WTC11 (cell line): ENCODE measurements around the gene NUP35. TPM values are rescaled to one million over a fixed set of nuclear protein-coding genes. Genes with fewer than 3 reads are reported as not detected.
A peak's percentile ranks its signal among the peaks of the same experiment; 100 is the strongest.

Source experiments
- ATAC-seq: fragments of 200-7000 bp; cut with Tn5 transposase; 2 replicates; pipeline ENCODE4 v1.10.0; 2021; ENCODE audit warnings: mild to moderate bottlenecking, moderate library complexity
- CTCF ChIA-PET: fragments of 300-600 bp; sonication (Branson Sonifier 250); formaldehyde crosslinking; loops from one replicate; lab custom pipeline; 2021; ENCODE audit warnings: antibody characterized with exemption; lab: Charles Lee
- POLR2A ChIA-PET: fragments of 350-600 bp; sonication (Branson Sonifier 250); formaldehyde crosslinking; loops from one replicate; lab custom pipeline; 2021; ENCODE audit warnings: antibody characterized with exemption; lab: Charles Lee
- DNase-seq: peaks from one replicate; pipeline ENCODE4 v3.0.0; 2021; ENCODE audit warnings: low spot score
- H3K27ac Mint-ChIP-seq: 2 replicates; pipeline ENCODE4 v1.8.0; 2021; ENCODE audit warnings: mixed read lengths
- H3K27me3 Mint-ChIP-seq: 2 replicates; pipeline ENCODE4 v1.8.0; 2021; ENCODE audit warnings: low read depth, mild to moderate bottlenecking, moderate library complexity, mixed read lengths
- H3K36me3 Mint-ChIP-seq: 2 replicates; pipeline ENCODE4 v1.8.0; 2021; ENCODE audit warnings: mixed read lengths
- H3K4me1 Mint-ChIP-seq: 2 replicates; pipeline ENCODE4 v1.8.0; 2022; ENCODE audit warnings: mixed read lengths
- H3K4me3 Mint-ChIP-seq: 2 replicates; pipeline ENCODE4 v1.8.0; 2021; ENCODE audit warnings: mild to moderate bottlenecking, moderate library complexity, mixed read lengths
- H3K9me3 Mint-ChIP-seq: 2 replicates; pipeline ENCODE4 v1.8.0; 2021; ENCODE audit warnings: mixed read lengths
- E2F1 ChIP-seq: sonication (generic); formaldehyde crosslinking; IDR thresholded peaks from 2 replicates; pipeline ENCODE4 v1.8.0; 2022; ENCODE audit warnings: mild to moderate bottlenecking, missing genetic modification reagents
- EMX1 ChIP-seq: fragments of 250-450 bp; sonication (Bioruptor Pico); IDR thresholded peaks from 2 replicates; pipeline ENCODE4 v1.8.0; 2021; ENCODE audit warnings: mild to moderate bottlenecking
- FOXJ3 ChIP-seq: sonication (generic); formaldehyde crosslinking; IDR thresholded peaks from 2 replicates; pipeline ENCODE4 v1.9.0; 2021; ENCODE audit warnings: missing genetic modification reagents, mild to moderate bottlenecking, borderline replicate concordance
- FOXP1 ChIP-seq: sonication (generic); formaldehyde crosslinking; IDR thresholded peaks from 2 replicates; pipeline ENCODE4 v1.8.0; 2022; ENCODE audit warnings: missing genetic modification reagents, mild to moderate bottlenecking, moderate library complexity, borderline replicate concordance
- GRHL2 ChIP-seq: fragments of 250-450 bp; sonication (Bioruptor Pico); IDR thresholded peaks from 2 replicates; pipeline ENCODE4 v1.8.0; 2022; ENCODE audit warnings: mild to moderate bottlenecking, moderate library complexity; ENCODE audit not compliant: insufficient replicate concordance, severe bottlenecking
- JAZF1 ChIP-seq: fragments of 250-450 bp; sonication (Bioruptor Pico); IDR thresholded peaks from 2 replicates; pipeline ENCODE4 v1.9.0; 2021; ENCODE audit warnings: moderate library complexity, mild to moderate bottlenecking, inconsistent platforms
- NR3C1 ChIP-seq: sonication (generic); formaldehyde crosslinking; conservative IDR thresholded peaks from 2 replicates; pipeline ENCODE4 v1.8.1; 2023; ENCODE audit warnings: low read depth, mild to moderate bottlenecking, missing genetic modification reagents
- PREB ChIP-seq: sonication (generic); formaldehyde crosslinking; IDR thresholded peaks from 2 replicates; pipeline ENCODE4 v1.8.1; 2022; ENCODE audit warnings: mild to moderate bottlenecking, missing genetic modification reagents, moderate library complexity, borderline replicate concordance
- TCF7 ChIP-seq: sonication (generic); formaldehyde crosslinking; IDR thresholded peaks from 2 replicates; pipeline ENCODE4 v1.8.0; 2022; ENCODE audit warnings: mild to moderate bottlenecking, low read depth, missing genetic modification reagents, moderate library complexity
- TEAD1 ChIP-seq: sonication (generic); formaldehyde crosslinking; IDR thresholded peaks from 2 replicates; pipeline ENCODE4 v1.8.0; 2022; ENCODE audit warnings: mild to moderate bottlenecking, missing genetic modification reagents
- TEAD4 ChIP-seq: sonication (generic); formaldehyde crosslinking; IDR thresholded peaks from 2 replicates; pipeline ENCODE4 v1.8.0; 2022; ENCODE audit warnings: mild to moderate bottlenecking, missing genetic modification reagents
- USF1 ChIP-seq: sonication (generic); formaldehyde crosslinking; IDR thresholded peaks from 2 replicates; pipeline ENCODE4 v1.8.0; 2022; ENCODE audit warnings: mild to moderate bottlenecking, missing genetic modification reagents
- ZBTB43 ChIP-seq: sonication (generic); formaldehyde crosslinking; IDR thresholded peaks from 2 replicates; pipeline ENCODE4 v1.8.1; 2023; ENCODE audit warnings: mild to moderate bottlenecking, missing genetic modification reagents
- ZNF423 ChIP-seq: fragments of 250-450 bp; sonication (Bioruptor Pico); IDR thresholded peaks from 2 replicates; pipeline ENCODE4 v2.1.2; 2022; ENCODE audit warnings: mild to moderate bottlenecking, moderate library complexity
- total RNA-seq: library from RNA; stranded (reverse); gene quantifications from 3 replicates; pipeline ENCODE4 v1.2.3, GENCODE V29; 2021
- TF ChIP-seq, protein P1 (sequence below): fragments of 250-450 bp; sonication (Bioruptor Pico); IDR thresholded peaks from 2 replicates; pipeline ENCODE4 v2.1.2; 2022; ENCODE audit warnings: mild to moderate bottlenecking, moderate library complexity
- TF ChIP-seq, protein P2 (sequence below): sonication (generic); formaldehyde crosslinking; IDR thresholded peaks from 2 replicates; pipeline ENCODE4 v1.8.1; 2023; ENCODE audit warnings: mild to moderate bottlenecking, missing genetic modification reagents, moderate library complexity
- TF ChIP-seq, protein P3 (sequence below): sonication (generic); formaldehyde crosslinking; IDR thresholded peaks from 2 replicates; pipeline ENCODE4 v1.8.0; 2022; ENCODE audit warnings: mild to moderate bottlenecking, missing genetic modification reagents

Gene NUP35
- total RNA-seq, 1 experiment from 2014 or later = 39.5 TPM

DNA sequence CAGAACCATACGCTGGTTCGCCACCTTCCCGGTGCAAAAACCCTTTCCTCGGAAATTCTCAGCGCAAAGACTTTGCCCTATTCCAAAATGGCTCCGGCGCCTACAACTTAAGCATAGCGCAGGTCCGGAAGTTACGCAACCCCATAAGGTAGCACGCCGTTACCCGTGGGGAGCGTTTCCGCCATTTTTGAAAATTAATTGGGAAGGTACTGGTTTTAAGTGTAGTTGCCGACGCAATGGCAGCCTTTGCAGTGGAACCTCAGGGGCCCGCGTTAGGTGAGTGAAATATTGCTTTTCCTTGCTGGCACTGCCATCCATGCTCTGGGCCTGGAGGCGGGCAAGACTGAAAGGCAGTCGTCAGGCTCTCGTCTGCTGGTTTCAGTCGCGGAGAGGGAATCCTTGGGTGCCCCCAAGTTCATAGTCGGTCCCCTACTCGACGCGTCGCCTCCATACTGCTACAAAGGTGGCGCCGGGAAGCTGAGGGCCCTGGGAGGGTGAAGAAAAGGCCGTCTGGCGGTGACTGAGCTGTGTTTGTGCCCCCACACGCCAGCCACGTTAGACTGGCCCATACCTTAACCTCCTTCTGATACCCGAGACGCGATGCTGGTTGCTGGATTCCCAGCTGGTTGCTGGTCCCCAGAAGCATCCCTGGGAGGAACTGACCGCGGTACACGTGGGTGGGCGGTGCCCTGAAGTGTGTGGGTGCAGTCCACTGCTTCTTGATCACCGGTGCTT lies at the start of gene NUP35 (continued):
- TF ChIP-seq, protein P1, sequence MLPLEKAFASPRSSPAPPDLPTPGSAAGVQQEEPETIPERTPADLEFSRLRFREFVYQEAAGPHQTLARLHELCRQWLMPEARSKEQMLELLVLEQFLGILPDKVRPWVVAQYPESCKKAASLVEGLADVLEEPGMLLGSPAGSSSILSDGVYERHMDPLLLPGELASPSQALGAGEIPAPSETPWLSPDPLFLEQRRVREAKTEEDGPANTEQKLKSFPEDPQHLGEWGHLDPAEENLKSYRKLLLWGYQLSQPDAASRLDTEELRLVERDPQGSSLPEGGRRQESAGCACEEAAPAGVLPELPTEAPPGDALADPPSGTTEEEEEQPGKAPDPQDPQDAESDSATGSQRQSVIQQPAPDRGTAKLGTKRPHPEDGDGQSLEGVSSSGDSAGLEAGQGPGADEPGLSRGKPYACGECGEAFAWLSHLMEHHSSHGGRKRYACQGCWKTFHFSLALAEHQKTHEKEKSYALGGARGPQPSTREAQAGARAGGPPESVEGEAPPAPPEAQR (CRISPR knock-in tag) = no peak
- TF ChIP-seq NR3C1 (CRISPR knock-in tag) = no peak
- TF ChIP-seq TCF7 (CRISPR knock-in tag) = no peak
- TF ChIP-seq, protein P2, sequence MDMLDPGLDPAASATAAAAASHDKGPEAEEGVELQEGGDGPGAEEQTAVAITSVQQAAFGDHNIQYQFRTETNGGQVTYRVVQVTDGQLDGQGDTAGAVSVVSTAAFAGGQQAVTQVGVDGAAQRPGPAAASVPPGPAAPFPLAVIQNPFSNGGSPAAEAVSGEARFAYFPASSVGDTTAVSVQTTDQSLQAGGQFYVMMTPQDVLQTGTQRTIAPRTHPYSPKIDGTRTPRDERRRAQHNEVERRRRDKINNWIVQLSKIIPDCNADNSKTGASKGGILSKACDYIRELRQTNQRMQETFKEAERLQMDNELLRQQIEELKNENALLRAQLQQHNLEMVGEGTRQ (CRISPR knock-in tag) = no peak
- TF ChIP-seq ZBTB43 (CRISPR knock-in tag) = peak; percentile 66; the same call in 1 of the 2 replicates
- TF ChIP-seq E2F1 (CRISPR knock-in tag) = no peak
- TF ChIP-seq TEAD4 (CRISPR knock-in tag) = no peak
- TF ChIP-seq, protein P3, sequence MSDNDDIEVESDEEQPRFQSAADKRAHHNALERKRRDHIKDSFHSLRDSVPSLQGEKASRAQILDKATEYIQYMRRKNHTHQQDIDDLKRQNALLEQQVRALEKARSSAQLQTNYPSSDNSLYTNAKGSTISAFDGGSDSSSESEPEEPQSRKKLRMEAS = peak; percentile 78
- peak; percentile 30; the same call in 1 of the 2 replicates for TF ChIP-seq USF1 (CRISPR knock-in tag)
- TF ChIP-seq PREB (CRISPR knock-in tag) = peak; percentile 44; the same call in 1 of the 2 replicates
- no peak for TF ChIP-seq GRHL2 (CRISPR knock-in tag)
- no peak for TF ChIP-seq EMX1
- TF ChIP-seq TEAD1 (CRISPR knock-in tag) = peak; percentile 44; the same call in 1 of the 2 replicates
- peak; percentile 59; the same call in 1 of the 2 replicates for TF ChIP-seq FOXP1 (CRISPR knock-in tag)
- no peak for TF ChIP-seq ZNF423

DNA sequence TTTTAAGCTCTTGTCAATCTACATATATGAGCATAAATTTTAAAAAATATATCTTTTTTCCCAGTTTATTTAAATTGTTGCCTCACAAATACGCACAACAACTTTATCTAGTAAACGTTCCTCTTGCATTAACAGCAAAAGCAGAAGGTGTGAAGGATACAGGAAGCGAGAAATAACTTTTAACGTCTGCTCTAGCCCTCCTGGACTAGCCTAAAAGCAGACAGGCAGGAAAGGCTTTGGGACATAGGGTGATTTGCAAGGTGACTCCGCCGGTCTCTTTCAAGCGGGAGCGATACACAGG lies 46.1 kb upstream of the NUP35 start:
- H3K36me3 Mint-ChIP-seq = no peaks in the 10 kb centered on the region
- no peak for TF ChIP-seq FOXJ3 (CRISPR knock-in tag)
- TF ChIP-seq JAZF1 (CRISPR knock-in tag) = no peak
- TF ChIP-seq NR3C1 (CRISPR knock-in tag) = no peak
- no peak for TF ChIP-seq EMX1
- no peaks in the 10 kb centered on the region; the same call in 1 of the 2 replicates for H3K27me3 Mint-ChIP-seq
- peaks cover 21% of the 10 kb centered on the region for H3K4me1 Mint-ChIP-seq
- peak; percentile 82 for ATAC-seq
- ChIA-PET CTCF (interaction anchor here (0.8 to 1.4 kb wide), 3 partner anchors 16 to 98 kb away, joined by 3 to 4 read pairs (median 4); no protein-coding TSS in a partner anchor), POLR2A (no interaction called here)
- no peak for DNase-seq
- H3K27ac Mint-ChIP-seq = peak overlapping the region; percentile 94
- no peaks in the 10 kb centered on the region for H3K9me3 Mint-ChIP-seq
- H3K4me3 Mint-ChIP-seq = peak overlapping the region; percentile 81
